SIG-M5 treated with dmso at 0.1 percent for 504 hours (cell line): Measurements from ENCODE around the gene DPP6.

Experiments used
- DNase-seq: peaks from one replicate; lab custom pipeline; 2025; ENCODE audit not compliant: unreplicated experiment; lab: John Stamatoyannopoulos, UW

The DPP6 gene

GRCh38 chr7:154581251-154581890 lies 529.2 kb downstream of the DPP6 start:
- DNase-seq, result no peak

- no peak for DNase-seq
Observed at GRCh38 chr7:154583454-154583853, 531.3 kb downstream of the DPP6 start.

GRCh38 chr7:154584352-154585252 lies 532.4 kb downstream of the DPP6 start:
- no peak for DNase-seq

GRCh38 chr7:154587792-154588191 lies 535.6 kb downstream of the DPP6 start:
- DNase-seq, result no peak

GRCh38 chr7:154591544-154591943 lies 539.3 kb downstream of the DPP6 start:
- no peak for DNase-seq

GRCh38 chr7:154592388-154592787 lies 540.2 kb downstream of the DPP6 start:
- DNase-seq, result no peak

- no peak for DNase-seq
Observed at GRCh38 chr7:154598396-154598795, 546.2 kb downstream of the DPP6 start.

GRCh38 chr7:154598864-154599263 lies 546.7 kb downstream of the DPP6 start:
- no peak for DNase-seq

- no peak for DNase-seq
Observed at GRCh38 chr7:154610903-154611302, 558.7 kb downstream of the DPP6 start.

- DNase-seq, result no peak
Observed at GRCh38 chr7:154613811-154614210, 561.6 kb downstream of the DPP6 start.

GRCh38 chr7:154620141-154620755 lies 568.0 kb downstream of the DPP6 start:
- no peak for DNase-seq

GRCh38 chr7:154623399-154623798 lies 571.2 kb downstream of the DPP6 start:
- DNase-seq, result no peak

- DNase-seq, result no peak
Observed at GRCh38 chr7:154627646-154628290, 575.6 kb downstream of the DPP6 start.

GRCh38 chr7:154628556-154628955 lies 576.4 kb downstream of the DPP6 start:
- no peak for DNase-seq

GRCh38 chr7:154631162-154631561 lies 579.0 kb downstream of the DPP6 start:
- no peak for DNase-seq

GRCh38 chr7:154633641-154634040 lies 581.4 kb downstream of the DPP6 start:
- DNase-seq, result no peak

- DNase-seq, result no peak
Observed at GRCh38 chr7:154638286-154638685, 586.1 kb downstream of the DPP6 start.

GRCh38 chr7:154640266-154640865 lies 588.2 kb downstream of the DPP6 start:
- no peak for DNase-seq

GRCh38 chr7:154640917-154641316 lies 588.7 kb downstream of the DPP6 start:
- no peak for DNase-seq

- no peak for DNase-seq
Observed at GRCh38 chr7:154644366-154644765, 592.2 kb downstream of the DPP6 start.
